SKM-1 (cell line): ENCODE results near the gene QARS1.

Experiments
- DNase-seq: peaks from one replicate; lab custom pipeline; 2025; ENCODE audit not compliant: unreplicated experiment; lab: John Stamatoyannopoulos, UW

QARS1 gene

GRCh38 chr3:49054344-49054862, 50.2 kb downstream of the QARS1 start:
- no peak for DNase-seq

GRCh38 chr3:49053543-49053942, 51.0 kb downstream of the QARS1 start:
- no peak for DNase-seq
